ENCODE results near the gene NTRK3.

The NTRK3 gene

DNA sequence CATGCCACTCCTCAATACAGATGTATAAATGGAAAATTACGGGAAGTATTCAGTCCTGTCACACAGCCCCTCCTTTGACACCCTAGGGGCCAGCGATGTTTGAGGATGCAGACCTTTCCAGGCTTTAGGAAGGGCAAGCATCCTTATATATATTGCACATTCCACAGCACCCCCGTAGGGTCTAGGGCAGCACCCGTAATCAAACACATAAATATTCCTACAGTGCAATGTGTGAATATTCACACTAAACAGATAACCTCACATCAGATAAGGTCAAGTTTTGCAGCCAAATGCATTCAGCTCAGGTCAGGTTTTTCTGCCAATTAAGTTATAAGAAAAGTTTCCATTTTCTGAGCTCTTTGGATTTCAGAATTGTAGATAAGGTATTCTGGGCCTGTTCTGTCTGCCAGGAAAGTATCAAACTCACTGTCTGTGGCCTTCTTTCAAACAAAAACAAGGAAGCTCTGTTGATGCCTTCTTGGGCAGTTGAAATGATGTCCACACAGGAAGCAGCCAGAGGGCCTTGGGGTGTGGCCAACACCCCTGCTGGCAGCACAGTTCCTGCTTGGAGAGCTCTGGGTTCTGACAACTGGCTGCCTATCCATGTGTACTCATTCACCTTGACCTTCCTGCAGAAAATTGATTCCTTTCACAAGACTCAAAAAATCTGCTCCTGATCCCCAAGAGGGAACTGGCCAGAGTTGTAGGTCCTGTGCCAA, 427.0 kb downstream of the NTRK3 start:
- no peak for DNase-seq (ENCODE audit: extremely low spot score)
- no peak for TF ChIP-seq TARDBP (IDR thresholded peaks at IDR 0.05)
- no peak for TF ChIP-seq SP1 (IDR thresholded peaks at IDR 0.05)
- TF ChIP-seq, protein P1, sequence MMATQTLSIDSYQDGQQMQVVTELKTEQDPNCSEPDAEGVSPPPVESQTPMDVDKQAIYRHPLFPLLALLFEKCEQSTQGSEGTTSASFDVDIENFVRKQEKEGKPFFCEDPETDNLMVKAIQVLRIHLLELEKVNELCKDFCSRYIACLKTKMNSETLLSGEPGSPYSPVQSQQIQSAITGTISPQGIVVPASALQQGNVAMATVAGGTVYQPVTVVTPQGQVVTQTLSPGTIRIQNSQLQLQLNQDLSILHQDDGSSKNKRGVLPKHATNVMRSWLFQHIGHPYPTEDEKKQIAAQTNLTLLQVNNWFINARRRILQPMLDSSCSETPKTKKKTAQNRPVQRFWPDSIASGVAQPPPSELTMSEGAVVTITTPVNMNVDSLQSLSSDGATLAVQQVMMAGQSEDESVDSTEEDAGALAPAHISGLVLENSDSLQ (IDR thresholded peaks at IDR 0.05), result no peak
- TF ChIP-seq ARNT (IDR thresholded peaks at IDR 0.05), result no peak
- no peak for TF ChIP-seq BHLHE40 (IDR thresholded peaks at IDR 0.05; ENCODE audit: borderline replicate concordance)
- no peak for TF ChIP-seq NFRKB (IDR thresholded peaks at IDR 0.05)
- no peak for TF ChIP-seq L3MBTL2 (conservative IDR thresholded peaks at IDR 0.05)
- no peak for TF ChIP-seq CTBP1 (IDR thresholded peaks at IDR 0.05; ENCODE audit: borderline replicate concordance)
- TF ChIP-seq ELF4 (IDR thresholded peaks at IDR 0.05), result no peak
- TF ChIP-seq HDGF (IDR thresholded peaks at IDR 0.05; ENCODE audit: borderline replicate concordance), result no peak
- TF ChIP-seq FOXM1 (IDR thresholded peaks at IDR 0.05; ENCODE audit: borderline replicate concordance), result no peak
- no peak for TF ChIP-seq FOXK2 (IDR thresholded peaks at IDR 0.05)
- no peak for TF ChIP-seq LEF1 (IDR thresholded peaks at IDR 0.05; ENCODE audit: borderline replicate concordance)
- no peak for TF ChIP-seq ZNF384 (IDR thresholded peaks at IDR 0.05)
- no peak for TF ChIP-seq FOXA1 (IDR thresholded peaks at IDR 0.05)
- TF ChIP-seq SUZ12 (IDR thresholded peaks at IDR 0.05), result no peak
- ChIA-PET POLR2A (no interaction called here), CTCF (no interaction called here)

DNA sequence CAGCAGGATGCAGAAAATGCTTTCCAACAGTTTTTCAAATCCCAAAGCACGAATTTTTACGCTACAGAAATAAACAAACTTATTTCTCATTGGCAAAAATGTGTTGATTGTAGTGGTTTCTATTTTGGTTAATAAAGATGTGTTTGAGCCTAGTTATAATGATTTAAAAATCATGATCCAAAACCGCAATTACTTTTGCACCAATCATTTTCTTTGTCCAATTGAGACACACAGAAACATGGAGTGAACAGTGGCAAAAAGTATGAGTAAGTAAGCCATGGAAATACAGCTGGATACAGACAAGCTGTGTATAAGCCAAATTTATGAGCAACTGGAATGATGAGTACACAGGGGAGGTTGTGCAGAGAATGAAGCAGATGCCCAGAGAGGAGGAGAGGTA, 427.9 kb downstream of the NTRK3 start:
- no peak for DNase-seq (ENCODE audit: extremely low spot score)
- TF ChIP-seq NFRKB (IDR thresholded peaks at IDR 0.05), result no peak
- no peak for TF ChIP-seq L3MBTL2 (conservative IDR thresholded peaks at IDR 0.05)
- TF ChIP-seq ARNT (IDR thresholded peaks at IDR 0.05), result no peak
- TF ChIP-seq, protein P1 (IDR thresholded peaks at IDR 0.05), result no peak
- no peak for TF ChIP-seq HDGF (IDR thresholded peaks at IDR 0.05; ENCODE audit: borderline replicate concordance)
- TF ChIP-seq ZNF384 (IDR thresholded peaks at IDR 0.05), result no peak
- peak; percentile 78 for TF ChIP-seq ELF4 (IDR thresholded peaks at IDR 0.05)
- ChIA-PET CTCF (no interaction called here), POLR2A (no interaction called here)

DNA sequence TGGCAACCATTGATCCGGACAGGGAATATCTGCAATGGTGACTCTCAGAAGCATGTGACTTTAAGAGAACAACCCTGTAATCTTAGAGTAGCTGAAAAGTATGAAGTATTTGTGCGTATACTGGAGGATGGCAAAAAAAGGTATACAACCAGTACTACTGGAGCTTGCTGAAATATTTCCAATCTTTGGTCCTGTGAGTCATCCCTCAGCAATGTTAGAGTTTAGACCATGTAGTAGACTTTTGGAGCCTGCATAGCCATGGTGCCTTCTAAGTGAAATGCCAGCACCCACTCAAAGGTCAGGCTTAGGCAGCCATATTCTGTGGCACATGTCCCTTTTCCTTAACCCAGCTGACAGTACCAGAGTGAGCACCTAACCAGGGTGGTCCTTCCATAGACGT, 429.4 kb downstream of the NTRK3 start:
- CTCF ChIA-PET, result no interaction called here
- TF ChIP-seq FOXA1 (IDR thresholded peaks at IDR 0.05) (no peak), NFRKB (IDR thresholded peaks at IDR 0.05) (no peak), ARNT (IDR thresholded peaks at IDR 0.05) (no peak), ZNF384 (IDR thresholded peaks at IDR 0.05) (no peak), LEF1 (IDR thresholded peaks at IDR 0.05; ENCODE audit: borderline replicate concordance) (no peak), ELF4 (IDR thresholded peaks at IDR 0.05) (no peak), FOXM1 (IDR thresholded peaks at IDR 0.05; ENCODE audit: borderline replicate concordance) (no peak), CTBP1 (IDR thresholded peaks at IDR 0.05; ENCODE audit: borderline replicate concordance) (no peak), TARDBP (IDR thresholded peaks at IDR 0.05) (no peak), SP1 (IDR thresholded peaks at IDR 0.05) (no peak), HDGF (IDR thresholded peaks at IDR 0.05; ENCODE audit: borderline replicate concordance) (no peak), L3MBTL2 (conservative IDR thresholded peaks at IDR 0.05) (no peak), FOXK2 (IDR thresholded peaks at IDR 0.05) (no peak)
- TF ChIP-seq, protein P1 (IDR thresholded peaks at IDR 0.05), result no peak
- DNase-seq (ENCODE audit: extremely low spot score), result no peak
- POLR2A ChIA-PET, result no interaction called here

DNA sequence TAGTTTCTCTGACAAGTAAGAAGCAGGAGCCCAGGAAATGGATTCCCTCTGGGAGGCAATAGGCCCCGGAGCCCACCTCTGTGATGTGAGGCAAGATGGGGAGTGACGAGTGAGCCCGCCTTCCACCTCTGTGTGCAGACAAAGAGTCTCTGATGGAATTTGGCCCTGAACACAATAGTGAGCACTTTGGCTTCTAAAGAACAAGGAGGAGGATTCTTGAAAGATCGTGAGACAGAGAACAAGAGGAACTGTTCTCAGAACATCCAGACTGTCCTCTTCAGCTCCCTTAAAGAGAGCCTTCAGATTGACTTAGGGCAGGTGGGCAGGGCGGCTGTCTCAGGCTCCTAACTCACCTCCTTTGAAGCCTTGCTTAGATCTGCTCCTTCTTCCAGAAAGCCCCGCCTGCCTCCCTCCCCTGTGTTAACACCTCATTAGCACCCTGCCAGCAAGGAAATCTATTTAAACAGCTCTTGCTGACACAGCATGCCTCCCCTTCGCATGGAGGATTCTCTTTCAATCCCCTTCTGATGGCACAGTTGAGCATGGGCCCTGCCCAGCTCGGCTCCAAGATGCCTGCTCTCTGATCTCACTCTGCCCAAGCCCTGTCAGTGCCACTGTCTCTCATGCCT, 430.3 kb downstream of the NTRK3 start:
- DNase-seq (ENCODE audit: extremely low spot score), result no peak
- CTCF ChIA-PET, result interaction anchor here (0.7 kb wide), 1 partner anchor 36 kb away, joined by 4 read pairs; no protein-coding TSS in a partner anchor
- TF ChIP-seq TARDBP (IDR thresholded peaks at IDR 0.05), result no peak
- no peak for TF ChIP-seq HDGF (IDR thresholded peaks at IDR 0.05; ENCODE audit: borderline replicate concordance)
- TF ChIP-seq FOXK2 (IDR thresholded peaks at IDR 0.05), result no peak
- no peak for TF ChIP-seq LEF1 (IDR thresholded peaks at IDR 0.05; ENCODE audit: borderline replicate concordance)
- TF ChIP-seq NFRKB (IDR thresholded peaks at IDR 0.05), result no peak
- no peak for TF ChIP-seq SP1 (IDR thresholded peaks at IDR 0.05)
- no peak for TF ChIP-seq ZNF384 (IDR thresholded peaks at IDR 0.05)
- no peak for TF ChIP-seq L3MBTL2 (conservative IDR thresholded peaks at IDR 0.05)
- TF ChIP-seq ARNT (IDR thresholded peaks at IDR 0.05), result no peak
- no peak for TF ChIP-seq CTBP1 (IDR thresholded peaks at IDR 0.05; ENCODE audit: borderline replicate concordance)
- no peak for TF ChIP-seq FOXA1 (IDR thresholded peaks at IDR 0.05)
- TF ChIP-seq SUZ12 (IDR thresholded peaks at IDR 0.05), result no peak
- TF ChIP-seq, protein P1 (IDR thresholded peaks at IDR 0.05), result no peak
- no peak for TF ChIP-seq BHLHE40 (IDR thresholded peaks at IDR 0.05; ENCODE audit: borderline replicate concordance)
- POLR2A ChIA-PET, result no interaction called here

DNA sequence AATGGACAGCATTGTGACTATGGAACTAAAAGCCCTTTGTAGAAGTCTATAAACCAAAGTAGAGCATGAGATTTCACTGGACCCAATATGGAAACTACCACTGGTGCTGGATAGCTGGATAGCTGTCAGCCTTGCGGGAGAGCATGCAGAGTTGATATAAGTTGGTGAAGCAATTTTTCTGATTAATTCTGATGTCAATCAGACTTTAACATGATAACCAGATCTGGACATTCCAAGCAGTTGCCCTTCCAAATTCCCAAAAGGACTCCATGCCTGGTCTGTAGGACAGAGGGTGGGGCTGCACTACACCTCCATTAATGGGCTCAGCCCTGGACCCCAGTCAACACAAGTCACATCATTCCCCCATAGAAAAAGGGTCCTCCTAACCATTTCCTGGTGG, 437.8 kb downstream of the NTRK3 start:
- no peak for DNase-seq (ENCODE audit: extremely low spot score)
- TF ChIP-seq LEF1 (IDR thresholded peaks at IDR 0.05; ENCODE audit: borderline replicate concordance) (no peak), FOXK2 (IDR thresholded peaks at IDR 0.05) (no peak), FOXA1 (IDR thresholded peaks at IDR 0.05) (no peak), ELF4 (IDR thresholded peaks at IDR 0.05) (no peak)
- ChIA-PET POLR2A (no interaction called here), CTCF (no interaction called here)

Data from HEK293T (cell line).